ENCODE results near the gene CCDC13. TPM values are rescaled to one million over a fixed set of nuclear protein-coding genes. Genes with fewer than 3 reads are reported as not detected.

Gene CCDC13
- total and polyA plus RNA-seq, 2 of the 13 experiments (the other 11 are each of a cell fraction or from before 2014, with no cell fraction given): 0.22 to 0.51 TPM

DNA sequence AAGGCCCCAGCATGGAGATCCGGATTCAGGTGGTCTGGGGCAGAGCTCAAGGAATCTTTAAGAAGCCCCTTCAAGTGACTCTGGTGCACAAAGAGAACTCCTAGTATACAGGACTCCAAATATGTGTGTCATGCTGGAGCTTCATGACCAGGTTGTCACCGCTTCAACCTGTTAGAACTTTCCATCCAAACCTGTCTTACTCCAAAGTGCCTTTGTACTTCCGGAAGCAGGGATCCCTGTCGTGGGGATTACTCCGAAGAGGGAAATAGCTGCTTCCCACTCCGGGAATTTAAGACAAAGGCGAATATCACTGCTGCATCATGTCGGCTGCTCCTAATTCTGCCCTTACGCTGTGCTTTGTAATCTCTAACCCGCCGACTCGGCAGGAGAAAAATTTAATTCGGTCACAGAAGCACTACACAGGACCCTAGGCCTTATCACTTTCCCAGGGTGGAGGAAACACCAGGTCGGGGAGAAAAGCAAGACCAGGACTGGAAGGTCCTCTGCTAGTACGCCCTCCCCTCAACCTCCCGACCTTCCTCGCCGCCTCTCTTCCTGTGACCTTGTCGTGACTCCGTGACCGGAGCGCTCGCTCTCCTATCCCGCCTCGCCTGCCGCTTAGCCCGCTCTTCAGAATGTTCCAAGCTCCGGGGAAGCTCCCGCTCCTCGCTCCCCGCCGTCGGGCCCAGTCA lies 30.5 kb upstream of the CCDC13 start (continued):
- TF ChIP-seq, protein P1, sequence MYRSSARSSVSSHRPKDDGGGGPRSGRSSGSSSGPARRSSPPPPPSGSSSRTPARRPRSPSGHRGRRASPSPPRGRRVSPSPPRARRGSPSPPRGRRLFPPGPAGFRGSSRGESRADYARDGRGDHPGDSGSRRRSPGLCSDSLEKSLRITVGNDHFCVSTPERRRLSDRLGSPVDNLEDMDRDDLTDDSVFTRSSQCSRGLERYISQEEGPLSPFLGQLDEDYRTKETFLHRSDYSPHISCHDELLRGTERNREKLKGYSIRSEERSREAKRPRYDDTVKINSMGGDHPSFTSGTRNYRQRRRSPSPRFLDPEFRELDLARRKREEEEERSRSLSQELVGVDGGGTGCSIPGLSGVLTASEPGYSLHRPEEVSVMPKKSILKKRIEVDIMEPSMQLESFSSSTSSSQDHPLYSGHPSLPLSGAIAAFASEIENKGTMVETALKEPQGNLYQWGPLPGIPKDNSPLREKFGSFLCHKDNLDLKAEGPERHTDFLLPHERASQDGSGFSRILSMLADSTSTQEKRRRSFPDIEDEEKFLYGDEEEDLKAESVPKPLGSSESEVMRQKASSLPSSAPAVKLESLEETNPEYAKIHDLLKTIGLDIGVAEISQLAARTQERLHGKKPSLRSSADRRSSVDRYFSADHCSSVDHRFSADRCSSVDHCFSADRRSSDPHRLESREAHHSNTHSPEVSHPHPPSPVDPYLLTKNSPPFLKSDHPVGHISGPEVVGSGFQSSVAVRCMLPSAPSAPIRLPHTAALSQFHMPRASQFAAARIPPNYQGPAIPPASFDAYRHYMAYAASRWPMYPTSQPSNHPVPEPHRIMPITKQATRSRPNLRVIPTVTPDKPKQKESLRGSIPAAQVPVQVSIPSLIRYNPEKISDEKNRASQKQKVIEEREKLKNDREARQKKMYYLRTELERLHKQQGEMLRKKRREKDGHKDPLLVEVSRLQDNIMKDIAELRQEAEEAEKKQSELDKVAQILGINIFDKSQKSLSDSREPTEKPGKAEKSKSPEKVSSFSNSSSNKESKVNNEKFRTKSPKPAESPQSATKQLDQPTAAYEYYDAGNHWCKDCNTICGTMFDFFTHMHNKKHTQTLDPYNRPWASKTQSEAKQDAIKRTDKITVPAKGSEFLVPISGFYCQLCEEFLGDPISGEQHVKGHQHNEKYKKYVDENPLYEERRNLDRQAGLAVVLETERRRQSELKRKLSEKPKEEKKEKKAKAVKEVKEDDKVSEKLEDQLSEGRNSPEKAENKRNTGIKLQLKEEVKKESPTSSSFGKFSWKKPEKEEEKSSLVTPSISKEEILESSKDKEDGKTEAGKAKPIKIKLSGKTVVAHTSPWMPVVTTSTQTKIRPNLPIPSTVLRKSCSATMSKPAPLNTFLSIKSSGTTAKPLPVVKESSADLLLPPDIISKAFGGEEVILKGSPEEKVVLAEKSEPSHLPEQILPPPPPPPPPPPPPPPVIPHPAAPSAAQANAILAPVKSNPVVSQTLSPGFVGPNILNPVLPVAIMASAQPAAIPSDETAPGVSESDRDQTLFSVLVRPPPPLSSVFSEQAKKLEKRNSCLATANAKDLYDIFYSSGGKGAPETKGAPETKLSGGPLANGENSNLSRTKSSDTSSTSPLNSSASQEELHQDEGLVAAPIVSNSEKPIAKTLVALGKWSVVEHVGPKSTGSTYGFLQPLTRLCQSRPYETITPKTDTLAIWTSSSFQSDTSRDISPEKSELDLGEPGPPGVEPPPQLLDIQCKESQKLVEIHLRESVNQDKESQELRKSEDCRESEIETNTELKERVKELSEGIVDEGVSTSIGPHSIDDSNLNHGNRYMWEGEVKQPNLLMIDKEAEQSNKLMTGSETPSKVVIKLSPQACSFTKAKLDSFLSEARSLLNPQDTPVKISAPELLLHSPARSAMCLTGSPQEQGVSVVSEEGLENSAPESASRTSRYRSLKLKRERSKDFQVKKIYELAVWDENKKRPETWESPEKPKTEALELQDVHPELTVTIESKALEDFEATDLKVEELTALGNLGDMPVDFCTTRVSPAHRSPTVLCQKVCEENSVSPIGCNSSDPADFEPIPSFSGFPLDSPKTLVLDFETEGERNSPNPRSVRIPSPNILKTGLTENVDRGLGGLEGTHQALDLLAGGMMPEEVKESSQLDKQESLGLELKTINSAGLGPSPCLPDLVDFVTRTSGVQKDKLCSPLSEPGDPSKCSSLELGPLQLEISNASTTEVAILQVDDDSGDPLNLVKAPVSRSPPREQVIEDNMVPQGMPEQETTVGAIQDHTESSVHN (CRISPR knock-in tag; IDR thresholded peaks at IDR 0.05): no peak
- TF ChIP-seq ZFP62 (CRISPR knock-in tag; IDR thresholded peaks at IDR 0.05) (no peak), PHB2 (IDR thresholded peaks at IDR 0.05; ENCODE audit: partially characterized antibody) (no peak), TRIM24 (CRISPR knock-in tag; IDR thresholded peaks at IDR 0.05) (no peak), FOXP1 (IDR thresholded peaks at IDR 0.05) (no peak), FOXP1 (CRISPR knock-in tag; IDR thresholded peaks at IDR 0.05) (no peak), TARDBP (CRISPR knock-in tag; IDR thresholded peaks at IDR 0.05) (0 out of 2 replicates have a peak, but pooled peaks have one; percentile 36), ZNF350 (CRISPR knock-in tag; IDR thresholded peaks at IDR 0.05; ENCODE audit: borderline replicate concordance, low read depth) (no peak), ZNF558 (CRISPR knock-in tag; IDR thresholded peaks at IDR 0.05; ENCODE audit: borderline replicate concordance) (no peak), SIN3A (IDR thresholded peaks at IDR 0.05; ENCODE audit: borderline replicate concordance, low read depth, low read length) (peak; percentile 38; the same call in 1 of the 2 replicates), SRY (CRISPR knock-in tag; IDR thresholded peaks at IDR 0.05) (0 out of 2 replicates have a peak, but pooled peaks have one; percentile 26), CBX1 (IDR thresholded peaks at IDR 0.05; ENCODE audit: low read depth) (no peak), ZNF20 (CRISPR knock-in tag; IDR thresholded peaks at IDR 0.05) (no peak), ZNF264 (CRISPR knock-in tag; IDR thresholded peaks at IDR 0.05) (0 out of 2 replicates have a peak, but pooled peaks have one; percentile 8)
- TF ChIP-seq, protein P2, sequence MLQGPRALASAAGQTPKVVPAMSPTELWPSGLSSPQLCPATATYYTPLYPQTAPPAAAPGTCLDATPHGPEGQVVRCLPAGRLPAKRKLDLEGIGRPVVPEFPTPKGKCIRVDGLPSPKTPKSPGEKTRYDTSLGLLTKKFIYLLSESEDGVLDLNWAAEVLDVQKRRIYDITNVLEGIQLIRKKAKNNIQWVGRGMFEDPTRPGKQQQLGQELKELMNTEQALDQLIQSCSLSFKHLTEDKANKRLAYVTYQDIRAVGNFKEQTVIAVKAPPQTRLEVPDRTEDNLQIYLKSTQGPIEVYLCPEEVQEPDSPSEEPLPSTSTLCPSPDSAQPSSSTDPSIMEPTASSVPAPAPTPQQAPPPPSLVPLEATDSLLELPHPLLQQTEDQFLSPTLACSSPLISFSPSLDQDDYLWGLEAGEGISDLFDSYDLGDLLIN (CRISPR knock-in tag; IDR thresholded peaks at IDR 0.05; ENCODE audit: borderline replicate concordance): no peak
- TF ChIP-seq, protein P3, sequence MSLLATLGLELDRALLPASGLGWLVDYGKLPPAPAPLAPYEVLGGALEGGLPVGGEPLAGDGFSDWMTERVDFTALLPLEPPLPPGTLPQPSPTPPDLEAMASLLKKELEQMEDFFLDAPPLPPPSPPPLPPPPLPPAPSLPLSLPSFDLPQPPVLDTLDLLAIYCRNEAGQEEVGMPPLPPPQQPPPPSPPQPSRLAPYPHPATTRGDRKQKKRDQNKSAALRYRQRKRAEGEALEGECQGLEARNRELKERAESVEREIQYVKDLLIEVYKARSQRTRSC (CRISPR knock-in tag; IDR thresholded peaks at IDR 0.05; ENCODE audit: low read depth): peak; percentile 59; the same call in 1 of the 2 replicates
- TF ChIP-seq, protein P4, sequence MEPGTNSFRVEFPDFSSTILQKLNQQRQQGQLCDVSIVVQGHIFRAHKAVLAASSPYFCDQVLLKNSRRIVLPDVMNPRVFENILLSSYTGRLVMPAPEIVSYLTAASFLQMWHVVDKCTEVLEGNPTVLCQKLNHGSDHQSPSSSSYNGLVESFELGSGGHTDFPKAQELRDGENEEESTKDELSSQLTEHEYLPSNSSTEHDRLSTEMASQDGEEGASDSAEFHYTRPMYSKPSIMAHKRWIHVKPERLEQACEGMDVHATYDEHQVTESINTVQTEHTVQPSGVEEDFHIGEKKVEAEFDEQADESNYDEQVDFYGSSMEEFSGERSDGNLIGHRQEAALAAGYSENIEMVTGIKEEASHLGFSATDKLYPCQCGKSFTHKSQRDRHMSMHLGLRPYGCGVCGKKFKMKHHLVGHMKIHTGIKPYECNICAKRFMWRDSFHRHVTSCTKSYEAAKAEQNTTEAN (CRISPR knock-in tag; conservative IDR thresholded peaks at IDR 0.05): 0 out of 2 replicates have a peak, but pooled peaks have one; percentile 17
- TF ChIP-seq, protein P5, sequence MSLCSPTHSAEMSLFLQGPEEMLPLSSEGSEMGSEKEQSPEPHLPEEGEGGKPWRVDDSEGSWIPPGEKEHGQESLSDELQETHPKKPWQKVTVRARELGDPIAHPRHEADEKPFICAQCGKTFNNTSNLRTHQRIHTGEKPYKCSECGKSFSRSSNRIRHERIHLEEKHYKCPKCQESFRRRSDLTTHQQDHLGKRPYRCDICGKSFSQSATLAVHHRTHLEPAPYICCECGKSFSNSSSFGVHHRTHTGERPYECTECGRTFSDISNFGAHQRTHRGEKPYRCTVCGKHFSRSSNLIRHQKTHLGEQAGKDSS (CRISPR knock-in tag; IDR thresholded peaks at IDR 0.05; ENCODE audit: borderline replicate concordance, low read depth): no peak

All from HepG2 (cell line).